Measurements from ENCODE around the gene DAAM1. TPM values are rescaled to one million over a fixed set of nuclear protein-coding genes. Genes with fewer than 3 reads are reported as not detected.

The DAAM1 gene
- total RNA-seq, 2 experiments from 2014 or later = 22.2 to 22.4 TPM

- Mint-ChIP-seq H3K4me1 (no peaks in the 10 kb centered on the region), H3K9me3 (no peaks in the 10 kb centered on the region), H3K4me3 (no peak overlapping the region), H3K36me3 (ENCODE audit: low read depth) (no peaks in the 10 kb centered on the region), H3K27ac (no peak overlapping the region), H3K27me3 (no peaks in the 10 kb centered on the region)
- ChIA-PET POLR2A (no interaction called here), CTCF (no interaction called here)
- no peak for DNase-seq
These were observed 153.5 kb downstream of the DAAM1 start for GRCh38 chr14:59341858-59342477.

- Mint-ChIP-seq H3K27ac (no peak overlapping the region), H3K27me3 (no peaks in the 10 kb centered on the region), H3K9me3 (no peaks in the 10 kb centered on the region), H3K4me1 (no peaks in the 10 kb centered on the region), H3K4me3 (no peak overlapping the region), H3K36me3 (ENCODE audit: low read depth) (no peaks in the 10 kb centered on the region)
- DNase-seq = no peak
- POLR2A ChIA-PET = no interaction called here
- CTCF ChIA-PET = no interaction called here
These were observed 154.3 kb downstream of the DAAM1 start for GRCh38 chr14:59342516-59343484.

- no peak overlapping the region for H3K27ac Mint-ChIP-seq
These were observed 155.1 kb downstream of the DAAM1 start for GRCh38 chr14:59343585-59343984.

DNA sequence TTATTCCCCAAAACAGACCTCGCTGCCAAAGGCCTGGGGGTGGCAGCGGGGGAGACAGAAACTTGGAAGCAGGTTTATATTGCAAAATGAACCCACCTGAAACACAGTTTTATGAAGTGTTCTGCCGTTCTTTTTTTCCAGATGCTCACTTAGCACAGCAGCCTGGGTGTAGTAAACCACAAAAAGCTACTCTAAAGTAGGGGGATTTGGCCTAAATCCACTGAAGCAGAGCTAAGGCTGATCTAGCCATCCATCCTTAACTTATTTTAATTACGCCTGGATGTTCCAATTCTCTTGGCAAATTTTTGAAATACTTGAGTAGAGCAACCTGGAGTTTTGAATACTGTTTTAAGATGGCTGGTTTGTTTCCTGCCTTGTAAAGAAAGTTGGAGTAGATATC, 155.5 kb downstream of the DAAM1 start:
- Mint-ChIP-seq H3K9me3 (no peaks in the 10 kb centered on the region), H3K27ac (no peak overlapping the region), H3K4me1 (no peaks in the 10 kb centered on the region), H3K4me3 (no peak overlapping the region), H3K36me3 (ENCODE audit: low read depth) (no peaks in the 10 kb centered on the region), H3K27me3 (no peaks in the 10 kb centered on the region)
- POLR2A ChIA-PET = no interaction called here
- CTCF ChIA-PET = interaction anchor here (0.5 kb wide), 1 partner anchor 146 kb away, joined by 3 read pairs; no protein-coding TSS in a partner anchor
- DNase-seq = no peak

More at GRCh38 chr14:59343585-59343984, 155.1 kb downstream of the DAAM1 start:
- Mint-ChIP-seq H3K4me1 (no peaks in the 10 kb centered on the region), H3K4me3 (no peak overlapping the region), H3K27me3 (no peaks in the 10 kb centered on the region), H3K9me3 (no peaks in the 10 kb centered on the region), H3K36me3 (ENCODE audit: low read depth) (no peaks in the 10 kb centered on the region)
- no peak for DNase-seq
- ChIA-PET CTCF (no interaction called here), POLR2A (no interaction called here)

GRCh38 chr14:59344691-59345455, 156.4 kb downstream of the DAAM1 start:
- Mint-ChIP-seq H3K27ac (no peak overlapping the region), H3K27me3 (no peaks in the 10 kb centered on the region), H3K9me3 (no peaks in the 10 kb centered on the region), H3K36me3 (ENCODE audit: low read depth) (no peaks in the 10 kb centered on the region), H3K4me1 (no peaks in the 10 kb centered on the region), H3K4me3 (no peak overlapping the region)
- ChIA-PET CTCF (interaction anchor here (0.5 kb wide), 1 partner anchor 147 kb away, joined by 3 read pairs; no protein-coding TSS in a partner anchor), POLR2A (interaction anchor here (1.3 kb wide), 1 partner anchor 155 kb away, joined by 4 read pairs; no protein-coding TSS in a partner anchor)
- no peak for DNase-seq

DNA sequence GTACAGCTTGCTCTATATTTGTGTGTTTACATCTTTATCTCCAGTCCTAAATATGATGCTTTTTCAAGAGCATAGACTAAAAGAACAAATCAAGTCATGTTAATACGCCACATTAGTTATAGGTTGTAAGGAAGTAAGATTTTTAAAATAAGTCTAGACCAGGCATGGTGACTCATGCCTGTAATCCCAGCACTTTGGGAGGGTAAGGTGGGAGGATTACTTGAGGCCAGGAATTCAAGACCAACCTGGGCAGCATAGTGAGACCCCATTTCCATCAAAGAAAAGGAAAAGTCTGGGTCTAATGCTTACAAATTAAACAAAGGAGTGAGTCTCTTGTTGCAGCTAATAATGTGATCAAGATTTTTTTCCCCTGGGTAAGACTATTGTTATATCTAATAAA, 157.9 kb downstream of the DAAM1 start:
- ChIA-PET POLR2A (no interaction called here), CTCF (no interaction called here)
- H3K9me3 Mint-ChIP-seq = no peaks in the 10 kb centered on the region
- no peak overlapping the region for H3K4me3 Mint-ChIP-seq
- no peak for DNase-seq
- H3K27ac Mint-ChIP-seq = no peak overlapping the region
- no peaks in the 10 kb centered on the region for H3K36me3 Mint-ChIP-seq (ENCODE audit: low read depth)
- no peaks in the 10 kb centered on the region for H3K27me3 Mint-ChIP-seq
- H3K4me1 Mint-ChIP-seq = no peaks in the 10 kb centered on the region

- Mint-ChIP-seq H3K27ac (no peak overlapping the region), H3K9me3 (no peaks in the 10 kb centered on the region), H3K27me3 (no peaks in the 10 kb centered on the region), H3K4me3 (no peak overlapping the region), H3K4me1 (no peaks in the 10 kb centered on the region), H3K36me3 (ENCODE audit: low read depth) (no peaks in the 10 kb centered on the region)
- no peak for DNase-seq
- ChIA-PET CTCF (no interaction called here), POLR2A (no interaction called here)
These were observed 158.5 kb downstream of the DAAM1 start for GRCh38 chr14:59346796-59347510.

- H3K27me3 Mint-ChIP-seq = no peaks in the 10 kb centered on the region
- CTCF ChIA-PET = no interaction called here
- H3K4me3 Mint-ChIP-seq = no peak overlapping the region
- POLR2A ChIA-PET = no interaction called here
- H3K36me3 Mint-ChIP-seq (ENCODE audit: low read depth) = no peaks in the 10 kb centered on the region
- H3K4me1 Mint-ChIP-seq = no peaks in the 10 kb centered on the region
- DNase-seq = no peak
- no peaks in the 10 kb centered on the region for H3K9me3 Mint-ChIP-seq
- no peak overlapping the region for H3K27ac Mint-ChIP-seq
These were observed 159.0 kb downstream of the DAAM1 start for GRCh38 chr14:59347511-59347900.

- Mint-ChIP-seq H3K9me3 (no peaks in the 10 kb centered on the region), H3K4me3 (no peak overlapping the region), H3K36me3 (ENCODE audit: low read depth) (no peaks in the 10 kb centered on the region), H3K4me1 (no peaks in the 10 kb centered on the region), H3K27ac (no peak overlapping the region), H3K27me3 (no peaks in the 10 kb centered on the region)
- ChIA-PET CTCF (no interaction called here), POLR2A (no interaction called here)
- DNase-seq = no peak
These were observed 159.4 kb downstream of the DAAM1 start for GRCh38 chr14:59347915-59348314.

DNA sequence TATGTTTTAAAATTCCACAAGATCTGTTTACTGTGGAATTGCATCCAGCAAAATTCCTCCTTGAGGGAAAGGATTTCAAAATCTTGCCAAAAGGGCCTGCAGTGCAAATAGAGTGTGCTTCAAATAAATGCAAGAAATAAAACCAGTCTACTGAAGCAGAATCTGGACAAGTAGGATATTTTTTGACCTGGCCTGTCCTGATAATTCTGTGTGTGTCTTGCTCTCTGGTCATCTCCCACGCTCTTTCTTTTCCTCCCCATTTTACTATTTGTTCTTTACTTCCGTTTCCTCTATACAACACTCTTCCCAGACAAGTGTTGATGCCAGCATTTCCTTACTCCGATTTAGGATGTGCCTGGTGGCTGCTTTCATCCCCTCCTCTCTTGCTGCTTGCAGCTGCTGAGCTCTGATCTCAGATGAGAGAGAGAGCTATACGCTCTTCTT, 160.8 kb downstream of the DAAM1 start:
- Mint-ChIP-seq H3K36me3 (ENCODE audit: low read depth) (peaks cover 2% of the 10 kb centered on the region), H3K27me3 (no peaks in the 10 kb centered on the region), H3K9me3 (no peaks in the 10 kb centered on the region), H3K4me3 (no peak overlapping the region), H3K4me1 (no peaks in the 10 kb centered on the region), H3K27ac (no peak overlapping the region)
- no peak for DNase-seq
- POLR2A ChIA-PET = no interaction called here
- CTCF ChIA-PET = interaction anchor here (0.7 kb wide), 1 partner anchor 19 kb away, joined by 3 read pairs; no protein-coding TSS in a partner anchor

GRCh38 chr14:59352961-59353360, 164.5 kb downstream of the DAAM1 start:
- Mint-ChIP-seq H3K4me1 (no peaks in the 10 kb centered on the region), H3K27me3 (no peaks in the 10 kb centered on the region), H3K27ac (no peak overlapping the region), H3K36me3 (ENCODE audit: low read depth) (peaks cover 10% of the 10 kb centered on the region), H3K9me3 (no peaks in the 10 kb centered on the region), H3K4me3 (no peak overlapping the region)
- ChIA-PET CTCF (no interaction called here), POLR2A (no interaction called here)
- no peak for DNase-seq

- ChIA-PET POLR2A (no interaction called here), CTCF (no interaction called here)
- H3K27me3 Mint-ChIP-seq = no peaks in the 10 kb centered on the region
- H3K4me1 Mint-ChIP-seq = no peaks in the 10 kb centered on the region
- peaks cover 10% of the 10 kb centered on the region for H3K36me3 Mint-ChIP-seq (ENCODE audit: low read depth)
- H3K4me3 Mint-ChIP-seq = no peak overlapping the region
- DNase-seq = no peak
- no peaks in the 10 kb centered on the region for H3K9me3 Mint-ChIP-seq
- no peak overlapping the region for H3K27ac Mint-ChIP-seq
These were observed 166.2 kb downstream of the DAAM1 start for GRCh38 chr14:59354666-59355065.

DNA sequence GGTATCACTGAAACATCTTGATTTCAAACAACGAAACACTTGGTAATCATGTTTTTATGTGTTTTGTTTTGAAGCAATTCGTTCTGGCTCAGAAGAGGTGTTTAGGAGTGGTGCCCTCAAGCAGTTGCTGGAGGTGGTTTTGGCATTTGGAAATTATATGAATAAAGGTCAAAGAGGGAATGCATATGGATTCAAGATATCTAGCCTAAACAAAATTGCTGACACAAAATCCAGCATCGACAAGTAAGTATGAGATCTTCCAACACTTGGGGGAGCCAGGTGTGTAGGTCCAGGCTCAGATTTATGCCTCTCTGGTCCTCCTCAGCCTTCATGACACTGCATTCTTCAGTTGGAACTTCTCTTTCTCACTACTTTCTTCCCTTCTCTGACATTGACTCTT, 166.6 kb downstream of the DAAM1 start:
- H3K36me3 Mint-ChIP-seq (ENCODE audit: low read depth) = peaks cover 10% of the 10 kb centered on the region
- H3K27ac Mint-ChIP-seq = no peak overlapping the region
- H3K4me1 Mint-ChIP-seq = no peaks in the 10 kb centered on the region
- DNase-seq = no peak
- ChIA-PET POLR2A (no interaction called here), CTCF (no interaction called here)
- H3K4me3 Mint-ChIP-seq = no peak overlapping the region
- no peaks in the 10 kb centered on the region for H3K9me3 Mint-ChIP-seq
- H3K27me3 Mint-ChIP-seq = no peaks in the 10 kb centered on the region

All from activated CD4-positive, alpha-beta memory T cell treated with anti-CD3 and anti-CD28 coated beads, Interleukin-2, amount 10 ng/mL, durations not matched to agents 7 days and 5 days (primary cell).